Esophagus squamous epithelium (tissue), 4 donors: Measurements from ENCODE around the gene ETV7.

ENCODE experiments used
- CTCF ChIP-seq, 6 experiments: fragments of 450-650 bp in 4 of 6; fragments of 200-600 bp in 2 of 6; sonication (generic) in 2 of 6; IDR thresholded peaks; one replicate each; pipeline ENCODE4 v1.5.1; 2016 to 2019; ENCODE audit warnings: antibody characterized with exemption in 6 of 6, mild to moderate bottlenecking in 4 of 6, moderate library complexity in 4 of 6
- POLR2A ChIP-seq, 4 donors: fragments of 450-650 bp; IDR thresholded peaks; one replicate each; pipeline ENCODE4 v1.6.1; 2017; ENCODE audit warnings: antibody characterized with exemption in 4 of 4, mild to moderate bottlenecking in 4 of 4, moderate library complexity in 3 of 4

- TF ChIP-seq CTCF (IDR thresholded peaks at IDR 0.05) (no peak), POLR2A (IDR thresholded peaks at IDR 0.05) (no peak)
These were observed 22.6 kb downstream of the ETV7 start for GRCh38 chr6:36364669-36365479.
